ENCODE data around the gene ERAP2. TPM values are rescaled to one million over a fixed set of nuclear protein-coding genes. Genes with fewer than 3 reads are reported as not detected.
"Not testable (repeated sequence)": the region's sequence is repeated elsewhere in the genome, so short reads cannot be mapped to it uniquely, and the experiment has no call there.

ERAP2 gene
- total RNA-seq, 8 experiments from 2014 or later = 0.22 to 24.5 (median 1.9) TPM

DNA sequence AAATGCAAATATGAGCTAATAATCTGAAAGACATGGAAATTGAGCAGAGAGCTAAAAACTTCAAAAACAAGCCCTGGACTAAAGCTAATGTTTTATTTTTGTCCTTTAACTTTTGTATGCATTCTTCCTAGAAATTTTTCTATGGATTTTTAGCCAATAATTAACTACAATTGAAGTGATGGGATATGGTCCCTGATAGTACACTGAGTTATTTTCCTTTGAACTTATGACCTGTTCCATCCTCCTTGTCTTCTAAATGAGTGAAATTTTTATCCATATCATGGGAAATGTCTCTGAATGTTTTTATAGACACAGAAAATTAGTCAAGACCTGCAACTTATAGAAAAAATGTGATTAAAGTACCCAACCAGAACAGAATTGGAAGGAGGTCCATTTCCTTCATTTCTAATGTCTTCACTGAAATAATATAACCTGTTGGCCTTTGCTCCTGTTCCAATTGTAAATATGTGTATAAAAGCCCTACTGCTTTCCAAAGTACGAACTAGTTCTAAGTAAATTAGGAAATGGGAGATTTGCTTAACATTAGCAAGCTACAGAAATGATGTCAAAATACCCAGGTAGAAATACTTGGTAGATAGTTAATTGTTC is 11.3 kb upstream of the ERAP2 start:
- H3K27ac ChIP-seq = no peak overlapping the region
- H3K4me1 ChIP-seq (replicated peaks in 1 of 2) = no peaks in the 10 kb centered on the region
- 67 to 100% (median 88%) methylated on average over 1 of the region's 1 CpG; no CpG with 5 or more reads in 2 of the 10 experiments for WGBS, 10 experiments
- no peak for ATAC-seq (replicated peaks in 6 of 8)
- in situ Hi-C loops (cut with MboI; ENCODE audit: low pct_unique_long_range_greater_than_20kb in 2 of 9, low sequenced_read_pairs in 9 of 9, unreplicated experiment in 9 of 9) = loop anchor here in 1 of 9 experiments (25.0 kb wide), 1 partner anchor 272 kb away; the partner anchor contains the start of gene LIX1
- no peak overlapping the region for H3K4me3 ChIP-seq

DNA sequence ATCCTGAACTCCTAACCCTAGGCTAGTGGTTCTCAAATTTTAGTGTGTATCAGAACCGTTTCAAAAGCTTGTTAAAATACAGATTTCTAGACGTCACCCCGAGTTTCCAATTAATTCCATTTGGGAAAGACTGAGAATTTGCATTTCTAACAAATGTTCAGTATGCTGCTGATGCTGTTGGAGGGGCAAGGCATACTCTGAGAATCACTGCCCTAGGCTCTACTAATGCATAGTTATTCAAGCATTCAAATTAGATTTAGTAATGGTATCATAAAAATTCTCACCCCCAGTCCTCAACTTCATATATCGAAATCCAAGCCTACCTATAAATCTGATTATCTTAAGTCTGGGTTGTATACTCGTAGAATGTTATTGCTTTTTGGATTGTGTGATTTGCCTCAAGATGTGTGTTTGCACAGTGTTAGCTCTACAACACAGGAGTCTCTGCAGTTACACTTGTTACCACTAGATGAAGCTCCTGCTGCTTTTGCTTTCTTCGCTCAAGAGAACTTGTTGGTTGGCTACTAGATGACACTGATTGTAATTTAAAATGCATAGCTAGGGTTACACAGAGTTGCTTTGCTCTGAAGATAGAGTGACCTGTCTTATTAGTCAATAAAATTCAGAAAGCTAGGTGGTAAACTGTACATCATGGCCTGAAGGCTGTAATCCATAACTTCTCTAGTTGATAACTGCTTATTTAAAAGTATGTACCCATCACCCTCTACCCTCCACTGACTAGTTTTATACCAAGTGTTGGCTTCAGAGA is 7.5 kb upstream of the ERAP2 start:
- no peak overlapping the region for H3K4me3 ChIP-seq
- ATAC-seq (replicated peaks in 6 of 8) = peak in 7 of 8 experiments; percentile 37 to 97 (median 94)

DNA sequence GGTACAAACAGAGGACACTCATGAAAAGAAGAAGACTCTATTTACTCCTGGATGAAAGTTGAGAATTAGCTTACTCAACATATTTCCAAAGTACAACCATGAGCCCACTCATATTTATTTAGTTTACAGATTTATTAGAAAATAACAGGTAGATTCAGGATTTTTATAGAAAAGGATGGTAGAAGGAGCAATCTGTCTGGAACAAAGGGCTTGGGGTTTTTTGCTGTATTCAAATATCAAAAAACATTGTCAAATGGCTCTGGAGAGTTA is 7.0 kb upstream of the ERAP2 start:
- Histone ChIP-seq H3K4me3 (no peak overlapping the region), H3K27ac (no peak overlapping the region), H3K4me1 (replicated peaks in 1 of 2) (peaks cover 6 to 8% of the 10 kb centered on the region in 2 donors)
- in situ Hi-C loops (cut with MboI; ENCODE audit: low pct_unique_long_range_greater_than_20kb in 2 of 9, low sequenced_read_pairs in 9 of 9, unreplicated experiment in 9 of 9) = loop anchor here in 1 of 9 experiments (25.0 kb wide), 1 partner anchor 268 kb away; the partner anchor contains the start of gene LIX1
- no peak for ATAC-seq (replicated peaks in 6 of 8)

More for the DNA sequence above, 7.5 kb upstream of the ERAP2 start:
- WGBS, 10 experiments = 13 to 90% (median 60%) methylated on average over 1 to 5 of the region's 6 CpGs; no CpG with 5 or more reads in 1 of the 10 experiments
- H3K4me1 ChIP-seq (replicated peaks in 1 of 2) = peaks cover 6 to 8% of the 10 kb centered on the region in 2 donors
- no peak overlapping the region for H3K27ac ChIP-seq
- in situ Hi-C loops (cut with MboI; ENCODE audit: low pct_unique_long_range_greater_than_20kb in 2 of 9, low sequenced_read_pairs in 9 of 9, unreplicated experiment in 9 of 9) = loop anchor here in 1 of 9 experiments (25.0 kb wide), 1 partner anchor 269 kb away; the partner anchor contains the start of gene LIX1

DNA sequence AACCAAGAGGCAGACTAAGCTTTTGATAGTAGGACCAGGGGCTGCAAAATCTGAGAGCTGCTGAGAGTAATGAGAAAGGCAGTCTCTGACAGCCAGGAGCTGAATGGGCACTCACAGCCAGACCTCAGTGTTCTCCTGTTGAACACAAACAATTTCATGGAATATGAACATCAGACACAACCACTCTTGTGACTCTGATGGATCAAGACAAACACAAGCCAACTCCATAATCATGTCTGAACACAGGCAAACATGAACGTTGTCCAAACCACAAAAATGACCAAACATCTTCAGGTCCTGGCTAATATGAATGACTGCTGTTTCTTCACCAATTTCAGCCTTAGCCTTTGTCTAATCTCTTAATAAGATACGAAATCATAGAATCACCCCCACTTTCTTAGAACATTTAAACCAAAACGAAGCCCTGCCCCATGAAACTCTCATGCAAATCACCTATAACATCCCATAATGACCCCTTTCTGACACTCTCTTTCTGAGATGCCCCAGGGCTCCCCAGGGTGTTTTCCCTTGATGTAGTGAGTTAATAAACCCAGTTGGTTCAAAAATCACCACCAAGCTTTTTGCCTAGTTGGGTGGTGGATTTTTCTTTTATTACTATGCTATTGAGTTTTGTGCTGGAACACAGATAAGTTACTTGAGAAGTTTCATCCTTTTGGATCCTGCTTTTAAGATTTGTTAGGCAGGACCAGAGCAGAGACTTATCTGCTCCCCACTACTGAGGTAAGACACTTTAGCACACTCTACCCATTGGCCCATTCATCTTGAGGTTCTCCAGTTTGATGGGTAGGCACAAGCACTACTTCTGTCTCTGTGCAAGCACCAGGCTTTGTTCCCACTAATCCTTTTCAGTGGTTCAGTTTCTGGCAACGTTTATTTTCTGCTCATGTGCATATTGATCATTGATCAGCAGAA is 5.9 kb upstream of the ERAP2 start:
- WGBS, 10 experiments = 0 to 67% (median 58%) methylated on average over 1 to 4 of the region's 4 CpGs; no CpG with 5 or more reads in 2 of the 10 experiments
- ATAC-seq (replicated peaks in 6 of 8) = no peak
- in situ Hi-C loops (cut with MboI; ENCODE audit: low pct_unique_long_range_greater_than_20kb in 2 of 9, low sequenced_read_pairs in 9 of 9, unreplicated experiment in 9 of 9) = loop anchor here in 1 of 9 experiments (25.0 kb wide), 1 partner anchor 267 kb away; the partner anchor contains the start of gene LIX1
- H3K27ac ChIP-seq = no peak overlapping the region
- H3K4me1 ChIP-seq (replicated peaks in 1 of 2) = peaks cover 6 to 8% of the 10 kb centered on the region in 2 donors
- no peak overlapping the region for H3K4me3 ChIP-seq

DNA sequence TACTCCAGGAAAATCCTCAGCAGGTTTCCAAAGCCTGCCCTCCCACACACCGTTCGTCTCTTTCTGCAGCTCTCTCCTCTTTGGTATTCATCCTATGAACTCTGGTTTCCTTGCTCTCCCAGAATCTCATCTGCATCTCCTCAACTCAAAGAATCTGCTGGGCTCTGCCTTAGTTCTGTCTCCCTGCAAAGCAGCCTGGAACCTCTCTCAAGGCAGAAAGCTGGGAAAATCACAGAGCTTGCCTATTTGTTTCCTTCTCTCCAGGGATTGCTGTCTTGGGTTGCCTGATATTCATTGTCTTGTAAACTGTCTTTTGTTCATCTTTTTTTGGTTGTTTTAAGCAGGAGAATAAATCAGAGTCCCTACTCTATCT is 5.3 kb upstream of the ERAP2 start:
- peaks cover 6 to 8% of the 10 kb centered on the region in 2 donors for H3K4me1 ChIP-seq (replicated peaks in 1 of 2)
- in situ Hi-C loops (cut with MboI; ENCODE audit: low pct_unique_long_range_greater_than_20kb in 2 of 9, low sequenced_read_pairs in 9 of 9, unreplicated experiment in 9 of 9) = loop anchor here in 1 of 9 experiments (25.0 kb wide), 1 partner anchor 266 kb away; the partner anchor contains the start of gene LIX1
- H3K27ac ChIP-seq = no peak overlapping the region
- ATAC-seq (replicated peaks in 6 of 8) = no peak
- WGBS, 10 experiments = 13 to 94% (median 43%) methylated on average over 1 to 2 of the region's 2 CpGs; no CpG with 5 or more reads in 1 of the 10 experiments
- H3K4me3 ChIP-seq = no peak overlapping the region

DNA sequence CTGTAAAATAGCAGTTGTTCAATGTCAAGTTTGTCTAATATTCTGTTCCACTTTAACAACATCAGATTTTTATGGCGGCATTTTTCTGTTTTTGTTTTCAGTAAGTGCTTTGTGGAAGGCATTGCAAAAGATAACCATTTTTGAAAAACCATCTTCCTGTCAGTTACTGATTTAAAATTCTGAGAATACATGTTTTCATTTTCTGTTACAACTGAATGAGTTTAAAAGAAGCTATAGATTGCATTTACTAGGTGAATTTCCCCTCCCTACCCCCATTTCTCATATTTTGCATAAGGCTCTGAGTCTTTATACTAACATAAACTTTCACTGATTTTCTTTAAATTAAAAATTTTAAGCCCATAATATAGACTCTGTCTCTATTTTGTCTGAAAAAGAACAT is 4.6 kb upstream of the ERAP2 start:
- 75 to 100% (median 92%) methylated on average over 1 of the region's 1 CpG; no CpG with 5 or more reads in 1 of the 10 experiments for WGBS, 10 experiments
- no peak overlapping the region for H3K27ac ChIP-seq
- in situ Hi-C loops (cut with MboI; ENCODE audit: low pct_unique_long_range_greater_than_20kb in 2 of 9, low sequenced_read_pairs in 9 of 9, unreplicated experiment in 9 of 9) = loop anchor here in 1 of 9 experiments (25.0 kb wide), 1 partner anchor 266 kb away; the partner anchor contains the start of gene LIX1
- peaks cover 6 to 8% of the 10 kb centered on the region in 2 donors for H3K4me1 ChIP-seq (replicated peaks in 1 of 2)
- no peak for ATAC-seq (replicated peaks in 6 of 8)
- no peak overlapping the region for H3K4me3 ChIP-seq

DNA sequence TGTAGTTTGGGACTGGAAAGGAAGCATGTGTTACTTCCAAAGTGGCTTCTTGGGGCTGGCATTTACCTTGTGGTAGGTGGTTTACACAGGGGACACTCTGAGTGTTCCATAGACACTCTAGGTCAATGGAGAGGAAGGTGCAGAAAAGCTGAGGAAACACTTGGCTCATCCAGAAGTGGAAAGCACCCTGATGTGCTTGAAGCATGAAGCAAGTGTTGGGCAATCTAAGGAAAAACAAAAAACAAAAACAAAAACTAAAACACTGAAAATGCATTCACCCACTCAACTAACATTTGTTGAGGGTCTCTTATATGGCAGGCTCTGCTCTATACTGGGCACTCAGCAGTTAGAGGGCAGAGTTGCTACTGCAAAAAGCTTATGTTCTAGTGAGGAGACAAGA is 2.9 kb upstream of the ERAP2 start:
- ATAC-seq (replicated peaks in 6 of 8) = no peak
- no peak overlapping the region for H3K27ac ChIP-seq
- in situ Hi-C loops (cut with MboI; ENCODE audit: low pct_unique_long_range_greater_than_20kb in 2 of 9, low sequenced_read_pairs in 9 of 9, unreplicated experiment in 9 of 9) = loop anchor here in 1 of 9 experiments (25.0 kb wide), 1 partner anchor 264 kb away; the partner anchor contains the start of gene LIX1
- peaks cover 6 to 8% of the 10 kb centered on the region in 2 donors for H3K4me1 ChIP-seq (replicated peaks in 1 of 2)
- no peak overlapping the region for H3K4me3 ChIP-seq

DNA sequence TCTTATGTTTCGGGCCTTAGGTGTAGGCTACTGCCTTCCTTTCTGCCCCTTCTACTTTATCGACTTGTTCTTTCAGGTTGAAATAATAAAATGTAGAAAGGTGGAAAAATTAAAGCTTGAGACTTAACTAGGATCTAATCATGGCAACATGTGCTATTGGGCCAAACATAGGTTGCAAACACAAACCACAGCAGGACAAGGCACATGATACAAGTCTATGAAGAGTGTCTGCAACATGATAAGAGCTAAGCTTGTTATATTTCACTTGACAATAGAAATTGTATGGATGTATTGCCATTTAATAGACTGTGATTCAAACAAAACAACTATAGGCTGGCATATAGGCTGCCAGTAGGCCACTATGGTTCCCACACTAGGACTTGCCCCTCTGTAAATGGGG is 1.7 kb upstream of the ERAP2 start:
- no peak overlapping the region for H3K27ac ChIP-seq
- H3K4me3 ChIP-seq = no peak overlapping the region
- in situ Hi-C loops (cut with MboI; ENCODE audit: low pct_unique_long_range_greater_than_20kb in 2 of 9, low sequenced_read_pairs in 9 of 9, unreplicated experiment in 9 of 9) = loop anchor here in 1 of 9 experiments (25.0 kb wide), 1 partner anchor 263 kb away; the partner anchor contains the start of gene LIX1
- H3K4me1 ChIP-seq (replicated peaks in 1 of 2) = peaks cover 6 to 8% of the 10 kb centered on the region in 2 donors
- 67 to 100% (median 100%) methylated on average over 1 to 2 of the region's 2 CpGs; no CpG with 5 or more reads in 1 of the 10 experiments for WGBS, 10 experiments
- no peak for ATAC-seq (replicated peaks in 6 of 8)

DNA sequence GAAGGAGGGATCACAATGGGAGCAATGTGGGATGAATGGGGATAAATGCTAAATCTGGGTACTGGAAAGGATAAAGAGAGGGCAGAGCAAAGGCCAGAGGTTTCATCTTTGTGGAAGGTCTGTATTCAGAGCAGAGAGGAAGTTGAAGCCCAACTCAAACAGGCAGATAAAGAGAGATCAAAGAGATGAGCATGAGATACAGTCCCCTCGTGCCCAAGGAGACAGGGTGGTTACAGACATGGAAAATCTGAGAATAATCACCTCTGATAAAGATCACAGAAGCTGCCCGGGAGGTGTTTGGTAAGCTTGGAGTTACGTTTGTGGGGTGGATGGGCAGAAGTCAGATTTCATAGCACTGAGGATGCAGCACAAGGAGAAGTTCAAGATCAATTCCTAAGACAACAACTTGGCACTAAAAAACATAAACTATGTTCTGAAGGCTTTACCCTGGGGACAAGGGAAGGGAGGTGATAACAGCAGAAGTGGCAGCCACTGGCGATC is 459 bp upstream of the ERAP2 start:
- ATAC-seq (replicated peaks in 6 of 8) = peak in 3 of 8 experiments; percentile 34 to 64 (median 35)

DNA sequence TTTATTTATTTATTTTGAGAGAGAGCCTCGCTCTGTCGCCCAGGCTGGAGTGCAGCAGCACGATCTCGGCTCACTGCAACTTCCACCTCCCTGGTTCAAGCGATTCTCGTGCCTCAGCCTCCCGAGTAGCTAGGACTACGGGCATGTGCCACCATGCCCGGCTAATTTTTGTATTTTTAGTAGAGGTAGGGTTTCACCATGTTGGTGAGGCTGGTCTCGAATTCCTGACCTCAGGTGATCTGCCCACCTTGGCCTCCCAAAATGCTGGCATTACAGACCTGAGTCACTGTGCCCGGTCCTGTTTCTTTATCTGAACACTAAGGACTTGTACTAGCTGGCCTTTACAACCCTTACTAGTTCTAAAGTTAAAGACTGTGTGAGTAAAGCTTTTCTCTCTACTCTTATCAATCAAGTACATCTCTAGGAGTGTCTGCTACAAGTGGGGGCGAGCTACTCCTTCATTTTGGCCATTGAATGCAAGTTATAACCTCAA is 723 bp downstream of the ERAP2 start:
- WGBS, 10 experiments = 2 to 100% (median 45%) methylated on average over 2 to 12 of the region's 12 CpGs; no CpG with 5 or more reads in 1 of the 10 experiments
- in situ Hi-C loops (cut with MboI; ENCODE audit: low pct_unique_long_range_greater_than_20kb in 2 of 9, low sequenced_read_pairs in 9 of 9, unreplicated experiment in 9 of 9); H3K4me1 ChIP-seq (replicated peaks in 1 of 2); H3K4me3 ChIP-seq; H3K27ac ChIP-seq: not testable (repeated sequence)
- ATAC-seq (replicated peaks in 6 of 8) = peak in 3 of 8 experiments; percentile 13 to 52 (median 22)

More for the DNA sequence above, 459 bp upstream of the ERAP2 start:
- Histone ChIP-seq H3K27ac (no peak overlapping the region), H3K4me1 (replicated peaks in 1 of 2) (peaks cover 4 to 5% of the 10 kb centered on the region in 2 donors), H3K4me3 (no peak overlapping the region)
- in situ Hi-C loops (cut with MboI; ENCODE audit: low pct_unique_long_range_greater_than_20kb in 2 of 9, low sequenced_read_pairs in 9 of 9, unreplicated experiment in 9 of 9) = no loop called here
- WGBS, 10 experiments = 0 to 100% (median 40%) methylated on average over 1 to 4 of the region's 4 CpGs; no CpG with 5 or more reads in 1 of the 10 experiments

DNA sequence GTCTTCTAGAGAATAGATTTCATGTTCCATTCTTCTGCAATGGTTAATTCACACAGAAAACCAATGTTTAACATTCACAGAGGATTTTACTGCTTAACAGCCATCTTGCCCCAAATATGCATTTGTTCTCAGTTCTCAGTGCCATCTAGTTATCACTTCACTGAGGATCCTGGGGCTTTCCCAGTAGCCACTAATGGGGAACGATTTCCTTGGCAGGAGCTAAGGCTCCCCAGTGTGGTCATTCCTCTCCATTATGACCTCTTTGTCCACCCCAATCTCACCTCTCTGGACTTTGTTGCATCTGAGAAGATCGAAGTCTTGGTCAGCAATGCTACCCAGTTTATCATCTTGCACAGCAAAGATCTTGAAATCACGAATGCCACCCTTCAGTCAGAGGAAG is 3.4 kb downstream of the ERAP2 start:
- ATAC-seq (replicated peaks in 6 of 8) = no peak
- Histone ChIP-seq H3K4me3 (no peak overlapping the region), H3K4me1 (replicated peaks in 1 of 2) (no peaks in the 10 kb centered on the region), H3K27ac (no peak overlapping the region)
- 69 to 100% (median 87%) methylated on average over 1 to 3 of the region's 3 CpGs; no CpG with 5 or more reads in 4 of the 10 experiments for WGBS, 10 experiments
- in situ Hi-C loops (cut with MboI; ENCODE audit: low pct_unique_long_range_greater_than_20kb in 2 of 9, low sequenced_read_pairs in 9 of 9, unreplicated experiment in 9 of 9) = no loop called here

Measured in motor neuron (in vitro differentiated cells).